ENCODE measurements around the gene CDC40. TPM values are rescaled to one million over a fixed set of nuclear protein-coding genes. Genes with fewer than 3 reads are reported as not detected.

The CDC40 gene
- total RNA-seq, 1 experiment from 2014 or later, result 26.2 TPM

- Histone ChIP-seq H3K9me2 (ENCODE audit: insufficient read depth) (no peaks in the 10 kb centered on the region), H3K4me2 (ENCODE audit: low read length) (no peak overlapping the region), H3K4me1 (ENCODE audit: control insufficient read depth in 1 of 2, insufficient read depth in 2 of 2, low read length in 2 of 2) (no peaks in the 10 kb centered on the region), H3K79me2 (ENCODE audit: insufficient read depth, low read length) (no peaks in the 10 kb centered on the region), H3K27ac (ENCODE audit: low read depth, low read length) (no peak overlapping the region), H3K36me3 (ENCODE audit: control insufficient read depth in 1 of 2, insufficient read depth in 2 of 2, low read length in 2 of 2) (no peaks in the 10 kb centered on the region), H2AFZ (ENCODE audit: low read depth, low read length, poor library complexity, severe bottlenecking) (no peak overlapping the region), H4K20me1 (ENCODE audit: insufficient read depth) (no peaks in the 10 kb centered on the region), H3K9ac (ENCODE audit: low read length) (no peak overlapping the region), H3K9me3 (ENCODE audit: control insufficient read depth in 1 of 2, insufficient read depth in 1 of 2, low read depth in 1 of 2, low read length in 2 of 2) (no peaks in the 10 kb centered on the region), H3K27me3 (ENCODE audit: insufficient read depth, low read length) (peaks cover 3% of the 10 kb centered on the region; the same call in 1 of the 2 replicates), H3K4me3 (replicated peaks in 1 of 2; ENCODE audit: low read depth in 1 of 2, low read length in 2 of 2) (no peak overlapping the region)
- ATAC-seq (no peak), DNase-seq (ENCODE audit: low read depth, low spot score) (no peak)
- BruUV-seq (replicated peaks), result no TSS peak
- CTCF ChIA-PET, result no interaction called here
- RAD21 ChIA-PET (ENCODE audit: low non-redundant PET in 1 of 2, low total read pairs in 2 of 2, uncharacterized antibody in 2 of 2, unreplicated experiment in 2 of 2), result no interaction called here
- TF ChIP-seq CTCF (IDR thresholded peaks at IDR 0.05 in 2 of 3, conservative IDR thresholded peaks at IDR 0.05 in 1 of 3; ENCODE audit: borderline replicate concordance in 1 of 3, insufficient read depth in 1 of 3, low read depth in 2 of 3, low read length in 2 of 3), result no peak
- TF ChIP-seq SRF (IDR thresholded peaks at IDR 0.05; ENCODE audit: low read depth), result no peak
- no peak for TF ChIP-seq ZFX (IDR thresholded peaks at IDR 0.05)
- TF ChIP-seq CEBPB (IDR thresholded peaks at IDR 0.05; ENCODE audit: low read depth), result no peak
- no peak for TF ChIP-seq POLR2A (IDR thresholded peaks at IDR 0.05; ENCODE audit: borderline replicate concordance, extremely low read depth, insufficient read depth, insufficient read length)
- peak; percentile 90 for TF ChIP-seq REST (IDR thresholded peaks at IDR 0.05; ENCODE audit: low read depth)
- TF ChIP-seq EZH2phosphoT487 (IDR thresholded peaks at IDR 0.05; ENCODE audit: borderline replicate concordance), result no peak
- intact Hi-C loops (cut with micrococcal nuclease), result no loop called here
- POLR2A ChIA-PET, result no interaction called here
Measured at GRCh38 chr6:110255211-110255750, 75.1 kb downstream of the CDC40 start.

Data from HCT116 (cell line).